Neural crest cell (in vitro differentiated cells): ENCODE measurements around the gene KRTAP9-9. TPM values are rescaled to one million over a fixed set of nuclear protein-coding genes. Genes with fewer than 3 reads are reported as not detected.
"Not testable (repeated sequence)": the region's sequence is repeated elsewhere in the genome, so short reads cannot be mapped to it uniquely, and the experiment has no call there.

ENCODE experiments used
- DNase-seq: peaks from one replicate; pipeline ENCODE4 v3.0.0; 2021; ENCODE audit warnings: low read depth, mixed read lengths, low spot score
- H3K27ac Mint-ChIP-seq: one replicate; pipeline ENCODE4 v1.8.0; 2021; ENCODE audit warnings: mild to moderate bottlenecking, mixed read lengths; ENCODE audit not compliant: unreplicated experiment
- H3K27me3 Mint-ChIP-seq: 2 replicates; pipeline ENCODE4 v1.8.0; 2021; ENCODE audit warnings: low read depth, mild to moderate bottlenecking, mixed read lengths
- H3K36me3 Mint-ChIP-seq: 2 replicates; pipeline ENCODE4 v1.8.0; 2021; ENCODE audit warnings: low read depth, mild to moderate bottlenecking, mixed read lengths
- H3K4me1 Mint-ChIP-seq: 2 replicates; pipeline ENCODE4 v1.8.0; 2021; ENCODE audit warnings: mixed read lengths
- H3K4me3 Mint-ChIP-seq: one replicate; pipeline ENCODE4 v1.8.0; 2021; ENCODE audit warnings: mild to moderate bottlenecking, mixed read lengths
- H3K9me3 Mint-ChIP-seq: 2 replicates; pipeline ENCODE4 v1.8.0; 2021; ENCODE audit warnings: mixed read lengths
- total RNA-seq: library from RNA; stranded (reverse); gene quantifications from 2 replicates; pipeline ENCODE4 v1.2.1, GENCODE V29; 2021
- TF ChIP-seq, protein P1 (sequence below): fragments of 200-600 bp; sonication (generic); conservative IDR thresholded peaks from 2 replicates; pipeline ENCODE4 v1.5.0; 2021; ENCODE audit warnings: antibody characterized with exemption, mild to moderate bottlenecking

The KRTAP9-9 gene
- total RNA-seq, 1 donor from 2014 or later = not detected

DNA sequence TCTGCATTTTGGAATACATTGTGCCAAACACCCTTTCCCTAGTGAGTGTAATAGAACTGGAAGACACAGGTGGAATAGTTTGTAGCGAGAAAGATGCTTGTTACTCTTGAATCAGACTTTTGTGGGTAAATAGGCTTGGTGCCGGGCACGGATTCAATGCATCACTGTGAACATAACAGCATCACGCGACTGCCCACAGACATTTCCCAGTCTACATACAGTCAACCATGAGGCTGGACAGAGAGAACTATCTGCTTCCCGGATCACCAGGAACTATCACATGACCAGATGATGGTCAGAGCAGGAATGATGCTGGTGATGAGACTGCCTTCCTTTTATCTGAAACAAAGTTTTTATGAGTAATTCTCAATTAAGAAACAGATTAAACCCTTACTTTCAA, 29.1 kb upstream of the KRTAP9-9 start:
- H3K4me1 Mint-ChIP-seq = peaks cover 4% of the 10 kb centered on the region
- peaks cover 34% of the 10 kb centered on the region for H3K27me3 Mint-ChIP-seq
- H3K9me3 Mint-ChIP-seq = no peaks in the 10 kb centered on the region
- no peak overlapping the region for H3K4me3 Mint-ChIP-seq
- H3K27ac Mint-ChIP-seq = no peak overlapping the region
- H3K36me3 Mint-ChIP-seq = no peaks in the 10 kb centered on the region
- TF ChIP-seq, protein P1, sequence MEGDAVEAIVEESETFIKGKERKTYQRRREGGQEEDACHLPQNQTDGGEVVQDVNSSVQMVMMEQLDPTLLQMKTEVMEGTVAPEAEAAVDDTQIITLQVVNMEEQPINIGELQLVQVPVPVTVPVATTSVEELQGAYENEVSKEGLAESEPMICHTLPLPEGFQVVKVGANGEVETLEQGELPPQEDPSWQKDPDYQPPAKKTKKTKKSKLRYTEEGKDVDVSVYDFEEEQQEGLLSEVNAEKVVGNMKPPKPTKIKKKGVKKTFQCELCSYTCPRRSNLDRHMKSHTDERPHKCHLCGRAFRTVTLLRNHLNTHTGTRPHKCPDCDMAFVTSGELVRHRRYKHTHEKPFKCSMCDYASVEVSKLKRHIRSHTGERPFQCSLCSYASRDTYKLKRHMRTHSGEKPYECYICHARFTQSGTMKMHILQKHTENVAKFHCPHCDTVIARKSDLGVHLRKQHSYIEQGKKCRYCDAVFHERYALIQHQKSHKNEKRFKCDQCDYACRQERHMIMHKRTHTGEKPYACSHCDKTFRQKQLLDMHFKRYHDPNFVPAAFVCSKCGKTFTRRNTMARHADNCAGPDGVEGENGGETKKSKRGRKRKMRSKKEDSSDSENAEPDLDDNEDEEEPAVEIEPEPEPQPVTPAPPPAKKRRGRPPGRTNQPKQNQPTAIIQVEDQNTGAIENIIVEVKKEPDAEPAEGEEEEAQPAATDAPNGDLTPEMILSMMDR = no peak
- no peak for DNase-seq

DNA sequence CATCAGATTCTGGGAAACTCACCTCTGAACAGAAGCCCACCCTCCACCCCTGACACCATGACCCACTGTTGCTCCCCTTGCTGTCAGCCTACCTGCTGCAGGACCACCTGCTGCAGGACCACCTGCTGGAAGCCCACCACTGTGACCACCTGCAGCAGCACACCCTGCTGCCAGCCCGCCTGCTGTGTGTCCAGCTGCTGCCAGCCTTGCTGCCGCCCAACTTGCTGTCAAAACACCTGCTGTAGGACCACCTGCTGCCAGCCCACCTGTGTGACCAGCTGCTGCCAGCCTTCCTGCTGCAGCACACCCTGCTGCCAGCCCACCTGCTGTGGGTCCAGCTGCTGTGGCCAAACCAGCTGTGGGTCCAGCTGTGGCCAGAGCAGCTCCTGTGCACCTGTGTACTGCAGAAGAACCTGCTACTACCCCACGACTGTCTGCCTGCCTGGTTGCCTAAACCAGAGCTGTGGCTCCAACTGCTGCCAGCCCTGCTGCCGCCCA, 28.5 kb upstream of the KRTAP9-9 start, which contains the start of gene KRTAP9-2:
Gene KRTAP9-2, plus strand, starts transcription at position 51 of the 498 bp plus-strand sequence. Its CDS starts 7 bp downstream, at position 58.
- H3K4me1 Mint-ChIP-seq, H3K9me3 Mint-ChIP-seq, H3K27ac Mint-ChIP-seq, H3K4me3 Mint-ChIP-seq, H3K36me3 Mint-ChIP-seq, DNase-seq: not testable (repeated sequence)
- H3K27me3 Mint-ChIP-seq = peaks cover 33% of the 10 kb centered on the region

DNA sequence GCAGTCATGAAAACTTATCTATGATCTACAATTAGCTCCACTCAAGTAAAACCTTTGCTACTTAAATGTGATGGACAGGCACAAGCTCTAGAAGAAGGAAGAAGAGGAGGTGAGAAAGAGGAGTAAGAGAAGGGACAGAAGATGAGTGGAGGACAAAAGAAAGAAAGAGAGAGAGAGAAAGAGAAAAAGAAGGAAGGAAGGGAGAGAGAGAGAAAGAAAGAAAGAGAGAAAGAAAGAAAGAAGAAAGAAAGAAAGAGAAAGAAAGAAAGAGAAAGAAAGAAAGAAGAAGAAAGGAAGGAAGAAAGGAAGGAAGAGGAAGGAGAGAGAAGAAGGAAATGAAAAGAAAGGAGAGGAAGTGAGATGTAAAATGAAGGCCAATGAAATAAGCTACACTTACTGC, 25.1 kb upstream of the KRTAP9-9 start:
- TF ChIP-seq, protein P1 = no peak
- Mint-ChIP-seq H3K27me3 (peaks cover 51% of the 10 kb centered on the region), H3K27ac (no peak overlapping the region), H3K4me1 (no peaks in the 10 kb centered on the region), H3K4me3 (no peak overlapping the region), H3K9me3 (no peaks in the 10 kb centered on the region), H3K36me3 (no peaks in the 10 kb centered on the region)
- DNase-seq = no peak

DNA sequence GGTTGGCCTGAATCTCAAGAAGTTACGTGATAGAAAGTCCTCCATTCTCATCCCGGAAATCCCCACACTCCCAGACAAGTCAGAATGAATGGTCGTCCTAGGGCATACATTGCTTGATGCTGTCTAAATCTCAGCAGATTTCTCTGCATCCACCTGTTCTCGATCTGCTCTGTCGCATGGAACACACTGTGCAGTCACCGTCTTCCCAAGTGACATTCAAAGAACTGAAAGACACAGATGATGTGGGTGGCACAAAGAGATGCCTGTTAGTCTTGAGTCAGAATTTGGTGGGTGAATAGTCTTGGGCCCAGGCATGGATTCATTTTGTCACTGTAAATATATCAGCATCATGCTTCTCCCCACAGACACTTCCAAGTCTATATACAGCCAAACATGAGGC, 23.5 kb upstream of the KRTAP9-9 start:
- Mint-ChIP-seq H3K9me3 (no peaks in the 10 kb centered on the region), H3K27ac (no peak overlapping the region), H3K4me3 (no peak overlapping the region), H3K4me1 (no peaks in the 10 kb centered on the region), H3K27me3 (peaks cover 65% of the 10 kb centered on the region), H3K36me3 (no peaks in the 10 kb centered on the region)
- TF ChIP-seq, protein P1 = no peak
- DNase-seq = no peak

DNA sequence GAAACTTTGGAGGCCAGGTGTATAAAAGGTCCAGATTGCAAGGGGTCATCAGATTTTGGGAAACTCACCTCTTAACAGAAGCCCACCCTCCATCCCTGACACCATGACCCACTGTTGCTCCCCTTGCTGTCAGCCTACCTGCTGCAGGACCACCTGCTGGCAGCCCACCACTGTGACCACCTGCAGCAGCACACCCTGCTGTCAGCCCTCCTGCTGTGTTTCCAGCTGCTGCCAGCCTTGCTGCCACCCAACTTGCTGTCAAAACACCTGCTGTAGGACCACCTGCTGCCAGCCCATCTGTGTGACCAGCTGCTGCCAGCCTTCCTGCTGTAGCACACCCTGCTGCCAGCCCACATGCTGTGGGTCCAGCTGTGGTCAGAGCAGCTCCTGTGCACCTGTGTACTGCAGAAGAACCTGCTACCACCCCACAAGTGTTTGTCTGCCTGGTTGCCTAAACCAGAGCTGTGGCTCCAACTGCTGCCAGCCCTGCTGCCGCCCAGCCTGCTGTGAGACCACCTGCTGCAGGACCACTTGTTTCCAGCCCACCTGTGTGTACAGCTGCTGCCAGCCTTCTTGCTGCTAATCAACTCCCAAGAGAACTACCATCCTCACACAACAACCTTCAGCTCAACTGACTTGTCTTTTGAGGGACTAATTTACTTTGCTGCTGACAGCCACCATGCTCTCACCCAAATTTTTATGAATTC, 22.6 kb upstream of the KRTAP9-9 start, which contains the start of gene KRTAP9-3:
Gene KRTAP9-3, plus strand, starts transcription at position 51 of the 707 bp plus-strand sequence. Its CDS starts 53 bp downstream, at position 104.
- H3K4me3 Mint-ChIP-seq, DNase-seq, H3K9me3 Mint-ChIP-seq, H3K36me3 Mint-ChIP-seq, H3K4me1 Mint-ChIP-seq, H3K27ac Mint-ChIP-seq: not testable (repeated sequence)
- H3K27me3 Mint-ChIP-seq = peaks cover 69% of the 10 kb centered on the region

DNA sequence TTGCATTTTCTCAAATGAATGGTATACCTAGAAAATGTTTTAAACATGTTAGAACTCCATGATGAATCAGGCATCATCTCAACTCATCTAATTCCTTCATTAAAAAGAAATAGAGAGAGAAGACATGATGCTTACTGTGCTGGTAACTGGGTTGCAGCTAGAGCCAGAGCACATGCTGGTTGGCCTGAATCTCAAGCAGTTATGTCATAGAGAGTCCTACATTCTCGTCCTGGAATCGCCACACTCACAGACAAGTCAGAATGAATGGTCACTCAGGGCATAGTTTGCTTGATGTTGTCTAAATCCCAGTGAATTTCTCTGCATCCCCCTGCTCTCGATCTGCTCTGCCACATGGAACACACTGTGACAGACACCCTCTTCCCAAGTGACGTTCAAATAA, 18.1 kb upstream of the KRTAP9-9 start:
- H3K27me3 Mint-ChIP-seq = peaks cover 67% of the 10 kb centered on the region
- H3K9me3 Mint-ChIP-seq, H3K4me3 Mint-ChIP-seq, DNase-seq, H3K36me3 Mint-ChIP-seq, H3K4me1 Mint-ChIP-seq, H3K27ac Mint-ChIP-seq: not testable (repeated sequence)

DNA sequence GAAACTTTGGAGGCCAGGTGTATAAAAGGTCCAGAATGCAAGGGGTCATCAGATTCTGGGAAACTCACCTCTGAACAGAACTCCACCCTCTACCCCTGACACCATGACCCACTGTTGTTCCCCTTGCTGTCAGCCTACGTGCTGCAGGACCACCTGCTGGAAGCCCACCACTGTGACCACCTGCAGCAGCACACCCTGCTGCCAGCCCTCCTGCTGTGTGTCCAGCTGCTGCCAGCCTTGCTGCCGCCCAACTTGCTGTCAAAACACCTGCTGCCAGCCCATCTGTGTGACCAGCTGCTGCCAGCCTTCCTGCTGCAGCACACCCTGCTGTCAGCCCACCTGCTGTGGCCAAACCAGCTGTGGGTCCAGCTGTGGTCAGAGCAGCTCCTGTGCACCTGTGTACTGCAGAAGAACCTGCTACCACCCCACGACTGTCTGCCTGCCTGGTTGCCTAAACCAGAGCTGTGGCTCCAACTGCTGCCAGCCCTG, 17.2 kb upstream of the KRTAP9-9 start, which contains the start of gene KRTAP9-8:
Gene KRTAP9-8, plus strand, starts transcription at position 51 of the 489 bp plus-strand sequence. Its CDS starts 53 bp downstream, at position 104.
- H3K27ac Mint-ChIP-seq, H3K4me3 Mint-ChIP-seq, DNase-seq, H3K9me3 Mint-ChIP-seq, H3K4me1 Mint-ChIP-seq, H3K36me3 Mint-ChIP-seq: not testable (repeated sequence)
- H3K27me3 Mint-ChIP-seq = peaks cover 69% of the 10 kb centered on the region

DNA sequence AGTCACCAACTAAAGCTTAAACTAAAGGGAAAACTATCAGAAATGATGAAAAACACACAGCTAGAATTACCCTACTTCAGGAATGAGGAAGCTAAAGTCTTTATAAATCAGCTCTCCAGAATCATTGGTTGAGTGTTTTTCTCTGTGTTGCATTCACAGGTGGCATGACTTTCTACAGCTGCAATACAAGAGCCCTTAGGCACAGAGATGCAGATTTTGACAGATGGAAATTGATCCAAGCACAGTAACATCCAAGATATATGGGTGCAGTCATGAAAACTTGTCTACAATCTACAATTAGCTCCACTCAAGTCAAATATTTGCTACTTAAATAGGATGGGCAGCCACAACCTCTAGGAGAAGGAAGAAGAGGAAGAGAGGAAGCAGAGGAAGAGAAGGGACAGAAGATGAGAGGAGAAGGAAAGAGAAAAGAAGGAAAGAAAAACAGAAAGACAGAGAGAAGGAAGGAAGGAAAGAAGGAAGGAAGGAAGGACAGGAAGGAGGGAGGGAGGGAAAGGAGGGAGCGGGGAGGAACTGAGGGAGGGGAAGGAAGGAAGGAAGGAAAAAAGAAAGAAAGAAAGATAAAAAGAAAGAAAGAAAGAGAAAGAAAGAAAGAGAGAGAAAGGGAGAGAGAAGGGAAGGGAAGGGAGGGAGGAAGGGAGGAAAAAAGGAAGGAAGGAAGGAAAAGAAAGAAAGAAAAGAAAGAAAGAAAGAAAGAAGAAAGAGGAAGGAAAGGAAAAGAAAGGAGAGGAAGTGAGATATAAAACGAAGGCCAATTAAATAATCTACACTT, 8.0 kb upstream of the KRTAP9-9 start:
- not testable (repeated sequence) for DNase-seq, H3K4me1 Mint-ChIP-seq, H3K27ac Mint-ChIP-seq, H3K36me3 Mint-ChIP-seq, H3K9me3 Mint-ChIP-seq, H3K4me3 Mint-ChIP-seq
- peaks cover 78% of the 10 kb centered on the region for H3K27me3 Mint-ChIP-seq

DNA sequence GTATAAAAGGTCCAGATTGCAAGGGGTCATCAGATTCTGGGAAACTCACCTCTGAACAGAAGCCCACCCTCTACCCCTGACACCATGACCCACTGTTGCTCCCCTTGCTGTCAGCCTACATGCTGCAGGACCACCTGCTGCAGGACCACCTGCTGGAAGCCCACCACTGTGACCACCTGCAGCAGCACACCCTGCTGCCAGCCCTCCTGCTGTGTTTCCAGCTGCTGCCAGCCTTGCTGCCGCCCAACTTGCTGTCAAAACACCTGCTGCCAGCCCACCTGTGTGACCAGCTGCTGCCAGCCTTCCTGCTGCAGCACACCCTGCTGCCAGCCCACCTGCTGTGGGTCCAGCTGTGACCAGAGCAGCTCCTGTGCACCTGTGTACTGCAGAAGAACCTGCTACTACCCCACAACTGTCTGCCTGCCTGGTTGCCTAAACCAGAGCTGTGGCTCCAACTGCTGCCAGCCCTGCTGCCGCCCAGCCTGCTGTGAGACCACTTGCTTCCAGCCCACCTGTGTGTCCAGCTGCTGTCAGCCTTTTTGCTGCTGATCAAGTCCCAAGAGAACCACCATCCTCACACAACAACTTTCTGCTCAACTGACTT, 5.4 kb upstream of the KRTAP9-9 start, which contains the start of gene KRTAP9-4:
Gene KRTAP9-4, plus strand, starts transcription at position 51 of the 604 bp plus-strand sequence. Its CDS starts 34 bp downstream, at position 85.
- not testable (repeated sequence) for H3K9me3 Mint-ChIP-seq

More for the DNA sequence above, 5.4 kb upstream of the KRTAP9-9 start, which contains the start of gene KRTAP9-4:
- DNase-seq, H3K4me1 Mint-ChIP-seq, H3K27ac Mint-ChIP-seq, H3K4me3 Mint-ChIP-seq, H3K36me3 Mint-ChIP-seq: not testable (repeated sequence)
- H3K27me3 Mint-ChIP-seq = peaks cover 83% of the 10 kb centered on the region
